Middle frontal gyrus (tissue), 1 donor: Measurements from ENCODE around the gene TYW5.

Experiments
- DNase-seq: peaks from one replicate; pipeline ENCODE4 v3.0.0-alpha.2; 2015; ENCODE audit warnings: low spot score; ENCODE audit errors: extremely low spot score

TYW5 gene, protein sequence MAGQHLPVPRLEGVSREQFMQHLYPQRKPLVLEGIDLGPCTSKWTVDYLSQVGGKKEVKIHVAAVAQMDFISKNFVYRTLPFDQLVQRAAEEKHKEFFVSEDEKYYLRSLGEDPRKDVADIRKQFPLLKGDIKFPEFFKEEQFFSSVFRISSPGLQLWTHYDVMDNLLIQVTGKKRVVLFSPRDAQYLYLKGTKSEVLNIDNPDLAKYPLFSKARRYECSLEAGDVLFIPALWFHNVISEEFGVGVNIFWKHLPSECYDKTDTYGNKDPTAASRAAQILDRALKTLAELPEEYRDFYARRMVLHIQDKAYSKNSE

DNA sequence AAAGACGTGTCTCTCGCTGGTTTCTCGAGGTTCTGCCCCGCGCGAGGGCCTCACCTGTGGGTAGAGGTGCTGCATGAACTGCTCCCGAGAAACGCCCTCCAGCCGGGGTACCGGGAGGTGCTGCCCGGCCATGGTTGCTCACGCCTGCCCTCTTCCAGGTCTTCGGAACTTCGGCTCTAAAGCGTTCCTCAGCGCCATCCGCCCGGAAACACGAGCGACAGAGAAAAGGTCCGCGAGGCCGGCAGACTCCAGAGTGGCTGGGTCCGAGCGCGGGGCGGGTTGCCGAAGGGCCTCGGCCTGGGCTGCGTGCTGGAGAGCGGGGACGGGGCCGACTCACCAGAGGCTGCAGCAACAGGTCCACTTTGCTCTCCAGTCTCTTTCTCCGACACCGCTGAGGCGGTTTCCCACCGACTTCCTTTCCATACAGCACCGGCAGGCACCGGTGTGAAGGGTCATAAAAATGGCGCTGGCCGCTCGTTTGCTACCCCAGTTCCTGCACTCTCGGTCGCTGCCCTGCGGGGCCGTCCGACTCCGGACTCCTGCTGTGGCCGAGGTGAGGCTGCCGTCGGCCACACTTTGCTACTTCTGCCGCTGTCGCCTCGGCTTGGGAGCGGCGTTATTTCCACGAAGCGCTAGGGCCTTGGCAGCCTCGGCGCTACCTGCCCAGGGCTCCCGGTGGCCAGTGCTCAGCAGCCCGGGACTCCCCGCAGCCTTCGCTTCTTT, at the start of gene TYW5, which contains the start of gene MAIP1:
TSS of gene TYW5 (minus strand) at position 153 of the 723 bp plus-strand sequence. CDS start at position 132, 21 bp downstream.
TSS of gene MAIP1 (plus strand) at position 244 of the 723 bp plus-strand sequence. CDS start at position 461, 217 bp downstream.
- DNase-seq, result peak; percentile 84

DNA sequence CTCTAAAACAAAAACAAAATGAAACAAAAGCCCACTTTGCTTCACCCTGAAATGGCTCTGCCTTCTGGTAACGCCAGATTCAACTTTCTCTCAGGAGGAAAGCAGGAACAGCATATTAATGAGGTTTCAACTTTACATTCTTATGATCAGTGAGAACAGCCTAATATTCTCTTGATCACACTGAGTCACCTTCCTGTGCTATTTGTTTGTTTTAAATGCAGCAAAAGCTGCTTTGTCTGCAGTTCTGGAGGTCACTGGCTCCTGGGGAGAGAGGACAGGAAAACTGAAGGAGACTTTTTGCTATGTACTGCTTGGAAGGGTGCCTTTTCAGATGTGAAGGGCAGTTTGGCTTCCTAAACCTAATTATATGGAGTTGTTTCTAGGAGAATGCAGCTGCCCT, 48.2 kb upstream of the TYW5 start:
- no peak for DNase-seq

DNA sequence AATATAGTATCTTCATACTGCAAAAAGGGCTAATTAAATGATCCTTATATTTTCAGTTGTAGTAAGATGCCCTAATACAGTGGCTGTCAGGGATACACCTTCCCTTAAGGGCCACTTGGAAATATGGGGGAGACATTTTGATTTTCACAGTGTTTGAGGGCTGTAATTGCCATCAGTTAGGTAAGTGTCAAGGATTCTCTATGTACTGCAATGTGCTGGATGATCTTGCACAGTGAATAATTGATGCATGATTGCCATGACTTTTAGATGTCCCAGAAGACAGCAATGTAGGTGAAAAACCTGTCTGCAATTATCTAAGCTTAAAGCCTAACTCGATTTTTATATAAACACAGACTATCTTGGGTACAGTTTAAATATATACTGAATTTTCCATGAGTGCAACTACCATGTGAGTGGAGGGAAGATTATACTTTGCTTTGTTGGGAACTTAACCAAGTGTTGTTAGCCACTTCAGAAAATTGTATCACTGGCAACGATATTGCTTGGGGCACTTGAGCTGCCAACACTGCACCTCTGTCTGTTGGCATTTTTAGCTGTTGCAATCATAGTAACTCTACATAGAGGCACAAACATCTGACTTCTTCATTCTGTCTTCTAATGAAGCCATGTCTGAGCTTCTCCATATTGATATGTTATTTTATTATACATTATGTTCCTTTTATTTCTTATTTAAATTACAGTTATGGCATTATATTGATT, 45.3 kb upstream of the TYW5 start:
- no peak for DNase-seq

DNA sequence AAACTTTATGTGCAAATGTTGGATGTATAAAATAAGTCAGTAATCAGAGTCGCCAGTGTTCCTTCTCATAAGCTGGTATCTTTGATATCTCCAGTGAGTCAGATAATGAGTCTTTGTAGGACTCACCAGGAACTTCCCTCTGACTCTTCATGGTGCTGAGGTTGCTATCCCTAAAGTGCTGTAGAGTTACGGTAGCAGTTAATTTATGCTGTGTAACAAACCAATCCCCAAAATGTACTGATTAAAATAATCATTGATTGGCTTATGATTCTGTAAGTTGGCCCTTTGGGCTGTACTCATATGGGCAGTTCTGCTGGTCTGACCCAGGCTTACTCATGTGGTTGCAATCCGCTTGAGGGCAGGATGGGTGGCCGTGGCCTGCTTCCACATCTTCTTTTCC, 43.9 kb upstream of the TYW5 start:
- no peak for DNase-seq

DNA sequence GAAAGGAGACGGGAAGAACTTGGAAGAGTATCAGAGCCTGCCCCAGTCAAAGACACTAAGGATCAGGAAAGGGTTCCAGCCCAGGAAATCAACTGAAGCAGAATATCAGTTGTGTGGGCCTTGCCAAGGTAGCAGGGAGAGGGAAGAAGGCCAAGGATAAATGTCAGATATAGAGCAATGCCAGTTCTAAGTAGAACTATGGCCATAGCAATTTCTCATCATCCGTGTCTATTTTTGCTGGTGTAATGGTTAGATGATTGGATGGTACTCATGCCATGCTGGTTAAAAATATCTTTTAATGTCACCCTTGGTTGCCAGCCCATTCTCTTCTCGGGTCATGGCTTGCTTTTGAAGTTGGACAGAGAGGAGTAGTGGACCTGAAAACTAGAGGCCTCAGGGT, 42.0 kb upstream of the TYW5 start:
- no peak for DNase-seq

DNA sequence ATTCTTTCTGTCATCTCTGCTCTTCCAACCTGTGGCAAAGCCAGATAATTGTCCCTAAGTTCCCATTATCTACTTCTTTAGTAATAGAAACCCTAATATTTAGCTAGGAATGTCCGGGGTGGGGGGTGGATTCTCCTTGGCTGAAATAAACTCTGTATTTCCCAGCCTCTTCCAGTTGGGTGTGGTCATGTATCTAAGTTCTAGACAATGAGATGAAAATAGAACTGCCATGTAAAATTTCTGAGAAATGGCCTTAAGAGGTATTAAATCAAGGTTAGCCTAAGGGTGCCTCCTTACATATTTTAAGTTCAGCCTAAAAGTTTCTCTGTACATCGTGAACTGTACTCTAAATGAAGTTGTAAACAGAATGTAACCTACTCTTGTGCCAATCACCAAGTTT, 39.6 kb upstream of the TYW5 start:
- no peak for DNase-seq

DNA sequence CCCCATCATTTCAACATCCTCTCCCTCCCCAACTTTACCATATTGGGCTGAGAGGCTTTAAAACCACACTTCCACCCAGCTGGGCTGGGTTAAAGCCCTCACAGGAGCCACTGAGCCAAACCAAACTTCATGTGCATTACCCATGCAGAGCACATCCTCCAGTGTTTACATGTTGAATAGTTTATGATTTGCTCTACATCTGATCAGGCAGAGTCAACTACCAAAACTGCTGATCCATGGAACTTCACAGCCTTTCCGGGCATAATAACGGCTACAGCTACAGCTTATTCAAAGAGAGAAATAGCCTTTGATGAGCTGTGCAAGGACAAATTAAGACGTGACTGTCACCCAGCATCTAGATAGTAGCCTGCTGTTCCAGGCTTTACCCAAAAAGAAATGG, 39.1 kb upstream of the TYW5 start:
- no peak for DNase-seq

DNA sequence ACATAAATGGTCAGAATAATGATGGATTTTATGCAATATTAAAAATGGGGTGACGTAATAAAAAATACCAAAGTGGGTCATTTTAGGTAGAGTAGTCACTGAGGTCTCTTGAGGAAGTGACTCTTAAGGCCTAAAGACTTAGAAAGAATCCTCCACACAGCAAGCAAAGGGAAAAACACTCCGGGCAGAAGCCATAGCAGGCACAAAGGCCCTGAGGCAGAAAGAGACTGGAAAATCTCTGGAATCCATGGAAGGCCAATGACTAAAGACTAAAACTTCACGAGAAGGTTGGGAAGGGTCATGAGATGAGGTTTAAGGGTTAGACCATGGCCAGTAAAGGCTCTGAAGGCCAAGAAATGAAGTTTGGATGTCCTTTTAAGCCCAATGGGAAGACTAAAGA, 37.0 kb upstream of the TYW5 start:
- DNase-seq, result no peak

DNA sequence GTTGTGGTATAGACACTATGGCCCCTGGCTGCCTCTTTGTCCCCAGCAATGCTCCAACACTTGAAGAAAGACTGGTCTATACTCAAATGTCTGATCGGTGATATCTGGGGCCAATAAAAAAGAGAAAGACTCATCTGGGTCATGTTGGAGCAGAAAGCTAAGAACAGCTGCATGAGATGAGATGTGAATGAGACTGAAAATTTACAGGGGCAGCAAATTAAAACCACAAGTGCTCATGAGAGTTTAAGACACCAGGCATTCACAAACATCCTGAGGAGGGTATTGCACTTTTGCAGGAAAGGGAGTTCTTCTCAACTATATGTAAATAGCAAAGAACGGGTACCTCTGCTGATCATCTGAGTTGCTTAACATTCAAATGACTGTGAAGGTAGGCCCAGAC, 36.4 kb upstream of the TYW5 start:
- DNase-seq, result no peak

DNA sequence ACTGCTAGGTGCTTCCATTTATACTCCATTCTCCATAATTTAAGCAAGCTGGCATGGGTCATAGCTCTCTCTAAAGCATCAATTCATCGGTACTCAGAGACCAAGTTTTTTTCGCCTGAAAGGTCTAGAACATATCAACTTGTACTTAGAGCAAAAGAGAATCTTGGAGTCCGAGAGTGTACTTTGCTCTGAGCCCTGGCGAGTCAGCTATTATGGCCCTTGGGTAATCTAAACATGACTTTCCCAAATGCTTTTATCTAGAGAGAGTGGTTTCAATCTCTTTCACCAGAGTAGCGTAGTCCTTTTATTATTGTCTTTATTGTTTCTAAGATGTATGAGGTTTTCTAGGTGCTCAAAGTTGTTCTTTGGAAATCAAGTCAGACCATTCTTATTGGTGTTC, 34.5 kb upstream of the TYW5 start:
- no peak for DNase-seq

DNA sequence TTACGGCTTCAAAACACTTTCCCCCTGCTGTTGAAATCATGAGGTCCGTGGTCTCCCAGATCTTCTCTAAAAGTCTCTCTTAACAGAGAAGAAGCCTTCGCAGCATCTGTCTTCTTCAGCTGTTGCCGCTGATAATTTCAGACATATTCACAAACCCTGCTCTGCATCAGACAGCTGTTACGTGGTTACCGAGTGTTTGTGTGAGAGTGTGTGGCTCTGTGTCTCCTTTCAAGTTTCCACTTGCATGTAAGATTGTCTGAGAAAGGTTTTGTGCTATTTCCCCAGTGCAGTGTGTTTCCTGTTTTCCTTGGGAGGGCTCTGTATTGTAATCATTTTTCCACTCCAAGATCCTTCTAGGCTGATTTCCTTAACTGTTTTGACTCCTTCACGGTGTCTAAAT, 32.9 kb upstream of the TYW5 start:
- DNase-seq, result peak; percentile 55

DNA sequence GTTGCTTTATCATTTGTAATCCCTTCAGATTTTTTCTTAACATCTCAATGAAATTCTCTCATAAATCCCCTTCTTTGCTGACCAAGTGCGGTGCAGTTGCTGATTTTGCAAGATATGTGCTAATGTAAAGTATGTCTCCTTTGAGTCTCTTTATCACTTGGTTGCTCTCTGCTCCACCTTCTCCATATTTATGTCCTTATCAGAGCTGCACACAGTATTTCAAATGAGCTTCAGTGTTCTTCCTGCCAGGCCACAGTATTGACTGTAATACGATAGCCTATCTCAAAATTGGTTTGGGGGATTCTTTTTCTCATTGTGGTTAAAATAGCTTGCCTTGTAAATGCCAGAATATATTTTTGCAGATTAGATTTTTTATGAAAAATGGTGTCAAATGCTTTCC, 32.3 kb upstream of the TYW5 start:
- no peak for DNase-seq

DNA sequence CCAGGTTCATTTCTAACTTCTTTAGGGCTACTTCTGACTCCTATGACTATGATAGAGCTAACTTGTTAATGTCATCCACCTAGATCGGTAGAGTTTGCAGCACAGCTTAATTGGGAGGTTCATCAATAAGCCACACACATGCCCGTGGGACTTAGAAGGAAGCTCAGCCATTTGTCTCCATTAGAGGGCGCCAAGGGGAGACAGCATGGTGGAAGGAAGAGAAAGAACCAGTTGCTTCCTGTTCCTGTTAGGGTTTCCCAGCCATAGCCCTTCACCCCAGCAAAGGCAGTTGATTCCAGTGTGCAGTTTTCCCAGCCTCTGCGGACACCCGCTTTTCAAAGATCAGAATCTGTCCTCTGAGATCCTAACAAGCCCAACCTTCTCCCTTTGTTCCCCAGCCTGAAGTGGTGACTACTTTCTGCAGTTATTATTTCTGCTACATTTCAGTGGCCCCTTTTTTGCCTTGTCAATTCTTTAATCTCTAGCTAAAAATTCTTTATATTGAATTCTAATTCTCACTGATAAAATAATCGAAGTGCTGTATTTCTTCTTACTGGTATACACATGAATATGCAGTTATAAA, 30.4 kb upstream of the TYW5 start:
- DNase-seq, result no peak

DNA sequence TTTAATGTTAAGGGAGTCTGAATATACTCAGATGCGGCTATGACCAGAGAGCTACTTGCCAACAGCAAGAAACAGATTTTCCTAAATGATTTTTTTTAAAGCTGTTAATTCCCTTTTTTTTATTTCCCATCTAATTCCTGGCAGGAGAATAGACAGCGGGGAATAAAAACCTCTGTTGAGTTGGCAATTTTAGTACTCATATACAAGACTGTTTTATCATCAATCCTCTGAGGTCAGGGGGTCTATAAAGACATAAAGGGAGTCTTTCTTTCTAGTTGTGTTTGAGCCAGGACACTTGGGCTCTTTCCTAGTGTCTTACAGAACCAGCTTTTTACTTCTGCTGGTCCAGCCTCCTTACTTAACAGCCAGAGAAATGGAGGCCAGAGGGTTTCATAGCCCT, 29.5 kb upstream of the TYW5 start:
- DNase-seq, result no peak

DNA sequence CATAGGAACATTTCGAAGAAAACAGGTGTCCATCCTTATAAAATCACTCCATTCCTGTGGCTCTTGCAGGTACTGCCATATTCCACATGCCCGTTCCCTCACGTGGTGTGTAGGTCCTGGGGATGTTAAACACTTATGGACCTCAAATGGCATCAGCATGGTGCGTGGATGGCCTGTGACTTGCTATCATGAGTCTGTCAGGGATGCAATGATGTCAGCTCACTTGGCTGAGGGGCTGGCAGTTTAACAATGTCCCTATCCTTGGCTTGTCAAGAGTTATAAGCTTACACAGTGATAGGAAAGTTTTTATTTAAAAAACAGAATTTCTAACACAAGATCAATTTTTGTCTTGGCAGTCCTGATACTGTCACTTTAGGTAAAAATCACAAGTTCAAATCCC, 28.9 kb upstream of the TYW5 start:
- no peak for DNase-seq

DNA sequence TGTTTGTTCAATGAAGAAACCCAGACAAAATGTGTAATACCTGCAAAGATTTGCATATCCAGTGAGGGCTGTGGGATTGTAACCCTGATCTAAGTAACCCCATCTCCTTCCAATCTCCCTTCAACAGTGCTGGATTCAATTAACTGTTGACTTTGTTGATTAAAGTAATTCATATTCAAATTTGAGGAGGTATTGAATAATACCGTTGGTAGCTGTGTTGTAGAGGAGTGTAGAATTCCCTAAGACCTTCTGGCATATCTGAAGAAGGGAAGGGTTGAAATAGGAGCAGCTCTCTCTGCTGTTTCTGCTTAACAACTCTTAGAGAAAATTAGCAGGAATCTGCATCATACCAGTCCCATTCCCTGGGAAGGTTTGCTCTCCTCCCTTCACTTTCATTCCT, 28.2 kb upstream of the TYW5 start:
- no peak for DNase-seq

DNA sequence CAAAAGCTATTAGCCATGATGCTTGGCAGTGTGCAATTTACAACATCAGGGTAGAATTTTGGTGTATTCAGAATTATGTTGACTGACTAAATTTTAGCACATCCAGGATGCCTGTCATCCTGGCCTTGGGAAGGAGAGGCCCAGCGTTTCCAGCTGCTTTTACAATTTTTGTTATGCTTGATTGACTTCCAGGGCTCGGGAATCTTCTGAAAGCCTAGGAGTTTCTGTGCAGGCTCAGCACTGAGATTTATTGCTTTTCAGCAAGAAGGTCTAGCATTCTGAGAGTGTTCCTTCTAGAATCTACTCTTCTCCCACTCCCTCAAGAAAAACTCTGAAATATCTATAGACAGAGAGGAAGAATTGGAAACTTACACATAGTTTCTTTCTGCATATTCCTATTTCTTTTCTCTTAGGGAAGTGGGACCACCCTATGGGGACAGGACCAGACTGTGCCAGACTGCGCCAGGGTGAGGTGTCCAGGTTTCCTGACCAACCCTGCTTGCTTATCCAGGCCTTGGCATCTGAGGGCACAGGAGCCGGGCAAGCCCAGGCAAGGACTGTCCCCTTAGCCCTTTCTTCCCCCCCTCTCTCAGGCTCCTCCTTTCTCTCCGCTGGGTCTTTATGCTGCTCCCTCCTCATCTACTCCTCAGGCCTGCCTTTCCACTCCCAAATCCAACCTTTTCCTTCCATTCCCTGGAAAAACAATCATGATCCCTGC, 27.0 kb upstream of the TYW5 start:
- no peak for DNase-seq

DNA sequence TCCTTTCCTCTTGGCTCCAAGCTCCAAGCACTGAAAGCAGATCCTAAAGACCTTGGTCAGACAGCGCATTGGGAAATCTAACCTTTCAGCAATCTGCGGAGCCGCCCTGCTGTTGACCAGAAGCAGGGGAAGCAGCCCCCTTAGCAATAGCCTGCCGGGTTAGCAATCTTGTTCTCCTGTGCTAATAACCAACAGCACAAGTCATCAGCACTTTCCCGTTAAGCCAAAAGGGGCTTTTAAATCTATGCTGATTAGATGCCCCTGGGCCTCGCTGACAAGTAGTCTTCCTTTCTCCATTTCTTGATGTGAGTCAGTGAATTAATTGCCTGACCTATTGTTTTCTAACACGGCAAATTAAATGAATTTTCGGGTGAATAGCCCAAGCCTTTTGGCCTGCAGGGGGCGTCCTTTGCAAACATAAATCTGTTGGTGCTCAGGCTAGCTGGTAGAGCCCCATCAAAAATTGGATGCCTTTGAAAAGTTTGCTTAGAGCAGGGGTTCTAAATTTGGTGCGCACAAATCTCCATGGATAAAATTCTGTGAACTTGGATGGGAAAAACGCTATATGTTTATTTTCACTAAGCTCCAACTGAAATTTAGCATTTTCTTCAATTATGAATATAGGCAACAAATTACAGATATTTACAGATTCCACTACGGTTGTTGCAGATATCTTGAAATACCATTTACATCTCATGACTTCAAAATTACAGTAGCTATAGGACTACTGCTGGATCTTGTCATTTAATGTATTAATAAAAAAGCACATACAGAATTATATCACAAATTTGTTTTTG, 24.7 kb upstream of the TYW5 start:
- DNase-seq, result peak; percentile 71

DNA sequence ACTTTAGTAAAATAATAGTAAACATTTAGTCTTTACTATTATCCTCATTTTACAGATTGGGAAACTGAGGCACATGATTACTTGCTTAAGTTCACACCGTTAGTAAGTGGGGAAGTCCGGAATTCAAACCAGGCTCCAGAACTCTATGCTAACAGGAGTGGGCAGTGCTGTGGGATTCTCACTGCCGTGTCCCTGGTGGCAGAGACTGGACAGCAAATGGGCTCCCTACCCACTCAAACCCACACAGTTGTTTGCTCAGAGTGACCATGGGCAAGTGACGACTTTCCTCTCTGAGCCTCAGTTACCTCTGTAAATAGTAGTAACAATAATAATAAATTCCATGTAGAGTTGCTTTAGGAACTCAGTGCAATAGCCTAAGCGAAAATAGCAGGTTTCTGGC, 24.1 kb upstream of the TYW5 start:
- DNase-seq, result no peak

DNA sequence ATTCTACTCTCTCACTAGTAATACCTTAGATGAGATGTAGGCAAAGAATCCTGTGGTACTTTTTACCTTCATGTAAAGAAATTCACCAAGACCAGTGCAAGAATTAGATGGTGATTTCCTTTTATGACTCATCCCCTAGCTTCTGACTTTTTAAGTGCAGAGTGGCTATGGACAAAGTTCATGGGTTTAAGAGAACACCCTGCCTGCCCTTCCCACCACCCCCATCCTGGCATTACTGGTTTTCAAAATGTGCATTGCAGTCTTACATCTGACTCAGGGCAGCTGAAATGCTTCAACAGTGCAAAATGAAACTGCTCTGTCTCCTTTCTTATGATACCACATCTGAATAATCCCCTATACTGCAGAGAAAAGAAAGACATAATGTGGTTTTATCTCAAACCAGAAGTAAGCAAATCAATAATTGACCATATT, 22.7 kb upstream of the TYW5 start:
- DNase-seq, result no peak
